AG20443 (cell line): ENCODE measurements around the gene CHMP3.
"Not testable (repeated sequence)": the region's sequence is repeated elsewhere in the genome, so short reads cannot be mapped to it uniquely, and the experiment has no call there.

Experiments used
- DNase-seq: peaks from one replicate; pipeline ENCODE4 v3.0.0; 2012; ENCODE audit warnings: low spot score, mixed read lengths

Gene CHMP3

GRCh38 chr2:86549440-86549839 lies 13.8 kb downstream of the CHMP3 start:
- DNase-seq = not testable (repeated sequence)

- DNase-seq = not testable (repeated sequence)
These were observed 14.3 kb downstream of the CHMP3 start for GRCh38 chr2:86548913-86549396.

- DNase-seq = not testable (repeated sequence)
These were observed 14.9 kb downstream of the CHMP3 start for GRCh38 chr2:86548165-86548912.

- not testable (repeated sequence) for DNase-seq
These were observed 17.8 kb downstream of the CHMP3 start for GRCh38 chr2:86545296-86545924.

- not testable (repeated sequence) for DNase-seq
These were observed 18.8 kb downstream of the CHMP3 start for GRCh38 chr2:86544278-86545099.

GRCh38 chr2:86543793-86544192 lies 19.4 kb downstream of the CHMP3 start:
- DNase-seq = no peak

- DNase-seq = no peak
These were observed 19.9 kb downstream of the CHMP3 start for GRCh38 chr2:86543335-86543734.

GRCh38 chr2:86542814-86543213 lies 20.4 kb downstream of the CHMP3 start:
- no peak for DNase-seq

GRCh38 chr2:86541334-86541733 lies 21.9 kb downstream of the CHMP3 start:
- DNase-seq = no peak

- DNase-seq = no peak
These were observed 29.7 kb downstream of the CHMP3 start for GRCh38 chr2:86533589-86533988.

- no peak for DNase-seq
These were observed 37.6 kb downstream of the CHMP3 start for GRCh38 chr2:86525421-86526340.

- no peak for DNase-seq
These were observed 39.8 kb downstream of the CHMP3 start for GRCh38 chr2:86523491-86523890.

GRCh38 chr2:86522711-86523110 lies 40.5 kb downstream of the CHMP3 start:
- DNase-seq = no peak

- no peak for DNase-seq
These were observed 41.3 kb downstream of the CHMP3 start for GRCh38 chr2:86521922-86522321.

- no peak for DNase-seq
These were observed 43.1 kb downstream of the CHMP3 start for GRCh38 chr2:86520153-86520552.

GRCh38 chr2:86519349-86519748 lies 43.9 kb downstream of the CHMP3 start:
- no peak for DNase-seq

GRCh38 chr2:86518481-86518880 lies 44.8 kb downstream of the CHMP3 start:
- DNase-seq = no peak

GRCh38 chr2:86513948-86514660 lies 49.1 kb downstream of the CHMP3 start:
- DNase-seq = no peak

- no peak for DNase-seq
These were observed 50.4 kb downstream of the CHMP3 start for GRCh38 chr2:86512892-86513291.

- no peak for DNase-seq
These were observed 51.2 kb downstream of the CHMP3 start for GRCh38 chr2:86512034-86512433.

- DNase-seq = no peak
These were observed 52.8 kb downstream of the CHMP3 start for GRCh38 chr2:86510436-86510933.
